Measurements from ENCODE around the gene CTPS2. TPM values are rescaled to one million over a fixed set of nuclear protein-coding genes. Genes with fewer than 3 reads are reported as not detected.

CTPS2 gene
- total and polyA plus RNA-seq, 2 experiments from 2014 or later, result 10.4 to 35.5 TPM

- no peak for TF ChIP-seq ZNF462 (CRISPR knock-in tag; IDR thresholded peaks at IDR 0.05)
- no peak for TF ChIP-seq POLR2AphosphoS5 (IDR thresholded peaks at IDR 0.05; ENCODE audit: low read depth)
- TF ChIP-seq REST (IDR thresholded peaks at IDR 0.05; ENCODE audit: unreplicated experiment), result no peak
- TF ChIP-seq EZH2phosphoT487 (IDR thresholded peaks at IDR 0.05; ENCODE audit: unreplicated experiment), result no peak
- TF ChIP-seq ZNF331 (CRISPR knock-in tag; IDR thresholded peaks at IDR 0.05; ENCODE audit: low read depth), result no peak
These were observed 164.8 kb downstream of the CTPS2 start (continued) for GRCh38 chrX:16547644-16548043.

GRCh38 chrX:16544969-16545368 lies 167.5 kb downstream of the CTPS2 start:
- H3K4me1 Mint-ChIP-seq, result peaks cover 4% of the 10 kb centered on the region; the same call in 1 of the 3 replicates
- ATAC-seq (no peak), DNase-seq (ENCODE audit: low spot score) (no peak)
- Histone ChIP-seq H3K27ac (ENCODE audit: low read depth) (no peak overlapping the region), H3K79me2 (replicated peaks; ENCODE audit: insufficient read depth) (no peaks in the 10 kb centered on the region), H2AFZ (no peak overlapping the region), H3K9me2 (ENCODE audit: insufficient read depth) (no peaks in the 10 kb centered on the region), H3K27me3 (ENCODE audit: insufficient read depth) (no peaks in the 10 kb centered on the region), H3F3A (replicated peaks; ENCODE audit: low read depth) (no peaks in the 10 kb centered on the region), H4K20me1 (replicated peaks; ENCODE audit: insufficient read depth) (no peaks in the 10 kb centered on the region), H3K4me2 (no peak overlapping the region), H3K4me1 (ENCODE audit: insufficient read depth) (no peaks in the 10 kb centered on the region), H3K36me3 (ENCODE audit: insufficient read depth) (no peaks in the 10 kb centered on the region), H3K4me3 (no peak overlapping the region)
- no peaks in the 10 kb centered on the region; the same call in 2 of the 3 replicates for H3K36me3 Mint-ChIP-seq (ENCODE audit: low read depth)
- no peak overlapping the region for H3K27ac Mint-ChIP-seq
- H3K4me3 Mint-ChIP-seq, result no peak overlapping the region
- H3K9me3 Mint-ChIP-seq, result no peaks in the 10 kb centered on the region
- peaks cover 7% of the 10 kb centered on the region for H3K27me3 Mint-ChIP-seq (ENCODE audit: insufficient read depth, low read depth, poor library complexity)
- TF ChIP-seq ZNF114 (CRISPR knock-in tag; IDR thresholded peaks at IDR 0.05), result no peak
- no peak for TF ChIP-seq ZNF462 (CRISPR knock-in tag; IDR thresholded peaks at IDR 0.05)
- no peak for TF ChIP-seq EZH2phosphoT487 (IDR thresholded peaks at IDR 0.05; ENCODE audit: unreplicated experiment)
